NCI-H748 treated with DMSO at 0.1 percent for 48 hours (cell line): ENCODE results near the gene LARP4.
A peak's percentile ranks its signal among the peaks of the same experiment; 100 is the strongest.
"Not testable (repeated sequence)": the region's sequence is repeated elsewhere in the genome, so short reads cannot be mapped to it uniquely, and the experiment has no call there.

Experiments used
- DNase-seq: peaks from one replicate; lab custom pipeline; 2025; lab: John Stamatoyannopoulos, UW

Gene LARP4

DNA sequence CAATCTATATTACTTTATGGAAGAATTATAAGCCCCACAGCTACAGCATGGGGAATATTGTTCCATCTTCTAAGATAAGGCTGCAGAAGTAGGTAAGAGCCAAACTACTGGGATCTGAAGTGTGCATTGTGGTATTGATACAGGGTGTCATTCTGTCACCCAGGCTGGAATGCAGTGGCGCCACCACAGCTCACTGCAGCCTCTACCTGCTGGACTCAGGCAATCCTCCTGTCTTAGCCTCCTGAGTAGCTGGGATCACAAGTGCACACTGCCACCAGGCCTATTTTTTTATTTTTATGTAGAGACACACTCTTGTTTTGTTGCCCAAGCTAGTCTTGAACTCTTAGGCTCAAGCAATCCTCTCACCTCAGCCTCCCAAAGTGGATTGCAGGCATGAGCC, 82.8 kb downstream of the LARP4 start:
- DNase-seq = no peak

DNA sequence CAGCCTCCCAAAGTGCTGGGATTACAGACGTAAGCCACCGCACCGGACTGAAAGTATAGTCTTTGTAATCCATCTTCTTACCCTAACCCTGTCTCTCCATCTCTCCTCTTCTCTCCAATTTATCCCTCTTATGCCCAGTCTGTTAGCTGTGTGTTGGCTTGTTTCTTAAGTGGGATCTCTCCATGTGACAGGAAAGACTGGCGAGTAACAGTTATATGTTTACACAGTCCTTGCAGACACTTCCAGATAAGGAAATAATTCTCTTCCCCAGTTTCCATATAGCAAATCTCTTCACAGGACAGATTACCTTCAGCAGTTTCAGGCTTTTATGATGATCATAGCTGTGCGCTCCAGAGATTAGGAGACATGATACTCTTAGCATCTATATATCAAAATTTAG, 88.1 kb downstream of the LARP4 start:
- DNase-seq = no peak

DNA sequence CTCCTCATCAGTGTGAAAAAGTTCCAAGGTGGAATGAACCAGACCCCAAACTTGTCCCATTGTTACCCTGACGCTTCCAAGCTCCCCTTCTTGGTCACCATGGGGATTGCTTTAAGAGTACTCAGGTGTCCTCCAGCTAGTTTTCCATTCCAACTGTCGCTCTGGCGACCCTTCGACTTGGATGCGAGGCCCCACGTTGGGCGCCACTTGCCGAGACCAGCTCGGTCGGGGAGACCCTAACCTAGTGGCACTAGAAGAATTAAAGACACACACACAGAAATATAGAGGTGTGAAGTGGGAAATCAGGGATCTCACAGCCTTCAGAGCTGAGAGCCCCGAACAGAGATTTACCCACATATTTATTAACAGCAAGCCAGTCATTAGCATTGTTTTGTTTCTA, 97.4 kb downstream of the LARP4 start:
- DNase-seq = not testable (repeated sequence)

DNA sequence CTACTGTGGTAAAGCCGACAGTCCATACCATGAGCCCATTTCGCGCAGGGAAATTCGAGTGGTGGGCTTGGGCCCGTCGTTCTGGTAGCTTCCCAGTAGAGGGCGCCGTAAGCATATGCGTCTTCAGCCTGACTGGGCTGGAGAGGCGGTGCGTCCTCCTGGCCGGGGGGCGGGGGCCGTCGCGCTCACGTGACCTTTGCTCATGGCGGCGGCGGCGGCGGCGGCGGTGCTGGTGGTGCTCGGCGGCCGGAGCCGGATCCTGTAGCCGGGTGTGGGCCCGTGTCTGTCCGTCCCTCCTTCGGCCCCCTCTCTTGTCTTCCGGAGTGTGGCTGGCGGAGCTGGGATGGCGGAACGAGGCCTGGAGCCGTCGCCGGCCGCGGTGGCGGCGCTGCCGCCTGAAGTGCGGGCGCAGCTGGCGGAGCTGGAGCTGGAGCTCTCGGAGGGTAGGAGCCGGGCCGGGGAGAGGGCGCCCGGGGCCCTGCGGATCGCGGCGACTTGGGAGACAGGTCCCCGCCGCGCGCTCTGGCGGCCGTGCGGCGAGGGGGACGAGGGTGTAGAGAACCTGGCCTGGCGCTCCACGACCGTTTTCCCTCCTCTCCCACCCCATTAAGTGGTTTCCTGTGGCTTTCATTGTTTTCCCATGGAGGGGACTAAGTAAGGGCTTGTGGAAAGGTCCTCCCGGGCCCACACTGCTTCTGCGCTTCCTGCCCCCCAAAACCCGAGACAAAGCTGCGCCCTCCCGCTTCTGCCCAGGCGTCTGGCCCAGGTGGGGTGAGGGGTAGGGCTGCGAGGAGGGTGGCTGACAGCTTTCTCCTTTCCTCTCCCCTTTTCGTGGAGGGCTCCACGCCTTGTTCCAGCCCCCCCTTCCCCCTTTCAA, 104.4 kb downstream of the LARP4 start, which contains the start of gene DIP2B:
TSS of gene DIP2B (plus strand) at position 188 of the 877 bp plus-strand sequence. CDS start at position 344, 156 bp downstream.
- peak; percentile 76 for DNase-seq

DNA sequence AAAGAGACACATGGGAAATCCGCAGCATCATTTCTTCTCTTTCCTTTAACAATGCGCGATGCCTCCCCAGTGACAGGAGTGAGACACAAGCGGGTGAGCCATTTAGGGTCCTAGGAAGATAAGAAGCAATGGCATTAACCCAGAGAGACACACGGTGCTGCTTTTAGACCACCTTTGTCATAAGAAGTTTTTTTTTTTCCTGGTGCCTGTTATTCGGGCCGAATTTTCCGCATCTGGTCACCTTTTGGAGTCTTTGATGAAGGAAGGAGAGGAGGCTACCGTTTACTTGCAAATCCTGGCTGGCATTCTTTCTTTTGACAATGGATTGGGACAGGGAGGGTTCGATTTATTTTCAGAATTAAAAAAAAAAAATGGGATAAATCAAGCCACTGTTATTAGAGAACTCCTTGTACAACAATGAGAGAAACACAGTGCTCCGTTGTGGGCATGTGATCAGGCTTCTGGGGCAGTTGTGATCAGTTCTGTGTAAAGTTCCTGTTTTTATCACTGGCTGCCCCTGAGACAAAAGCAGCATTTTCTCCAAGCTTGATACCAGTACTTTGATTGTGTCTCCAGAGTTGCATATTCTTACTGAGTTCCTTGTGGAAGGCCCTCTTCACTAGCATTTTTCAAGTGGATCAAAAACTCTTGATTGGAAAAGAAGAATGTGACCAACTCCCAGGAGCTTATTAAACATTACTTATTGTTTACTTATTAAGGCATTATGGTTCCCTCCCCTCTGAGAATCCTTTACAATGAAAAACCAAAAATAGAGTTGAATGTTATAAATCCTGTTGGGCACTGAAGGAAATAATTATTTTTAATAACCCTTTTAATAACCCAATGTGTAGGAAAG, 105.2 kb downstream of the LARP4 start:
- no peak for DNase-seq

DNA sequence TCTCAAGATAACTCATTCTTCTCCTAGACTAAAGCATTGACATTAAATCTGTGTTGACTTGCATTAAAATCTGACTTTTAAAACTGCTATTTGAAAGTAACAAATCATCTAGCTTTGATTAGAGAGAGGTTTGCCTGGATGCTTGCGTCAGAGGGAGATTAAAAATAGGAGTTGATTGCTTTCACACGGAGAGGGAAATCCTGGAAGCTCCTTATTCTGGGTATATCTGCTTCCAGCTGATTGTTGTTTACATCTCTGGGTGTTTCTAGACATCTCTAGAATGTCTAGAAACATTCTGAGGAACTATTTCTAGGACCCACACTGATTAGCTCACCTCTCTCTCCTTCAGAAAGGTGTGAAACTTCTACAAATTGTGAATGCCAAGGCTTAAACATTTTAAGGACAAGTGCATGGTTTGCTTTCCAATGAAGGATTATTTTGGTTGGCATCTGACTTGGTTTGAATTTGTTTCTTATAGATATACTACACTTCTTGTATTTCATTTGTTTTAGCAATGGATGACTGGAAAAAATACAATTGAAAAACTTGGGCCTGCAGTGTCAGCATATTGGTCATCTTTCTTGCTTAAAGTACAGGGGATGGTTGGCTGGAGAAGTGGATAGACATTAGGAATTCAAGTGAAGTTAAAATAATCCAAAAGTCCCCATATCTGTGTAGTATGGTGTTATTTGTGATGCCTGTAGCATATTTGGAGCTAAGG, 106.2 kb downstream of the LARP4 start:
- DNase-seq = no peak

DNA sequence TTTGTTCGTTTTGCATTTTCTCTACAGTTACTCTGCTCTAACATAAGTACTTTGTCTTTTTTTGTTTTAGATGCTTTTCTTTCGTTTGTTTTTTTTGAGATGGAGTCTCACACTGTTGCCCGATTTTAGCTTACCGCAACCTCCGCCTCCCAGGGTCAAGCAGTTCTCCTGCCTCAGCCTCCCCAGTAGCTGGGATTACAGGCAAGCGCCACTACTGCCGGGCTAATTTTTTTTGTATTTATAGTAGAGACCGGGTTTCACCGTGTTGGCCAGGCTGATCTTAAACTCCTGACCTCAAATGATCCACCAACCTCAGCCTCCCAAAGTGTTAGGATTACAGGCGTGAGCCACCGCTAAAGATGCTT, 106.8 kb downstream of the LARP4 start:
- no peak for DNase-seq

DNA sequence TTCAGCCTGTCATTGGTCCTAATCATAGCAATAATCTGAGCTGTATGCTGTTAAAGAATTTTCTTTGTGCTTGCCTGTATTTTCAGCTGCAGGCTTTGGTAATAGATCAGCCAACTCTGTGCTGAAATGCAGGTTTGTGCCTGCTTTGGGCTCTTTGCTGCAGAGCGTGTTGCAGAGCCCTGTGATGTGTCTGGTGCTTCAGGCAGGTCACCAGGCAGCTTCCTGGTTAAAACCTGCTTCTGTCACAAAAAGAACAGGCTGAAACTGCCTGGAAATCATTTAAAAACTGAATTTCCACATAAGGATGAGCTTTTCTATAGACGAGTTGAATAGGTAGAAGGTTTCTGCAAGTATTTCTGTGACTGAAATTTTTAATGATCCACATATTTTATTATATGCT, 107.2 kb downstream of the LARP4 start:
- no peak for DNase-seq

DNA sequence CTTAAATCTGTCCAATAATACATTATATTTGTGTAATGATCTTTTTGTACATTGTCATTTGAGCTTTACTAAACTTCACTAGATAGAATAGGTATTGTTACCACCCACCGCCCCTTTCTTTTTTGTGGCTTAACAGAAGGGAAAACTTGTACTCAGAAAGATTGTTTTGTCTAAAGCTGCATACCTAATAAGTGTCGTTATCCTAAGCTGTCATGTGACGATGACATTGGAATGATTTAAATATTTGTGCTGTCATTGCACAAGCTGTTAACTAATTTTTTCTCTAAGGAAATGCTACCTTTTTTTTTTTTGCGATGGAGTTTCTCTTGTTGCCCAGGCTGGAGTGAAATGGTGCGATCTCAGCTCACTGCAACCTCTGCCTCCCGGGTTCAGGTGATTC, 107.7 kb downstream of the LARP4 start:
- no peak for DNase-seq

DNA sequence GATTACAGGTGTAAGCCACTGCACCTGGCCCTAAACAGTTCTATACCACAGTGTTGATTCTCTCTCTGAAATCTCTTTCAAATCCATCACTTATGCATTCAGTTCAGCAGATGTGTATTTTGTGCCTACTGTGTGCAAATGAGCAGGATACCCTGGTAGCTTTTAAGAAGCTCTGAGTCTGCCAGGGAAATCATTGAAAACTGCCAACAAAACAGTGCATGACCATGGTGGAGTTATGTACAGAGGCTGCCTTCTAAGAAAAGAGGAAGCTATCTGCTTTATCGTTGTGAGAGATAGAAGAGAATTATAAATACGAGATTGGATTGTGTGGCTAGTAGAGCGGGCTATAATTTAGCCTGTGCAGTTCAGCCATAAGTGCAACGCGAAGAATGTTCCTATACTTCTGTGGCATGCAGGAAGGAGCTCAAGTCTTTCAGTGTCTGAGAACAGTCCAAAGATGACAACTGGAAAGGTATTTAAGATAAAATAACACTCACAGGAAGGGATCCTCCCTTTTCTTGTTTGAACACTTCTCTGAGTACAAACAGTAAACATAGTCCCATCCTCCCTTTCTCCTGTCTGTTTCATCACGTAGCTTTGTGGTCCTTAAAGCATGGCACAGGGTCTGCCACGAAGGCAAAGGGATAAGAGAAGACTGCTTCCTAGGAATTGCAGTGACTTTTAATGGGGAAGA, 108.4 kb downstream of the LARP4 start:
- DNase-seq = no peak

DNA sequence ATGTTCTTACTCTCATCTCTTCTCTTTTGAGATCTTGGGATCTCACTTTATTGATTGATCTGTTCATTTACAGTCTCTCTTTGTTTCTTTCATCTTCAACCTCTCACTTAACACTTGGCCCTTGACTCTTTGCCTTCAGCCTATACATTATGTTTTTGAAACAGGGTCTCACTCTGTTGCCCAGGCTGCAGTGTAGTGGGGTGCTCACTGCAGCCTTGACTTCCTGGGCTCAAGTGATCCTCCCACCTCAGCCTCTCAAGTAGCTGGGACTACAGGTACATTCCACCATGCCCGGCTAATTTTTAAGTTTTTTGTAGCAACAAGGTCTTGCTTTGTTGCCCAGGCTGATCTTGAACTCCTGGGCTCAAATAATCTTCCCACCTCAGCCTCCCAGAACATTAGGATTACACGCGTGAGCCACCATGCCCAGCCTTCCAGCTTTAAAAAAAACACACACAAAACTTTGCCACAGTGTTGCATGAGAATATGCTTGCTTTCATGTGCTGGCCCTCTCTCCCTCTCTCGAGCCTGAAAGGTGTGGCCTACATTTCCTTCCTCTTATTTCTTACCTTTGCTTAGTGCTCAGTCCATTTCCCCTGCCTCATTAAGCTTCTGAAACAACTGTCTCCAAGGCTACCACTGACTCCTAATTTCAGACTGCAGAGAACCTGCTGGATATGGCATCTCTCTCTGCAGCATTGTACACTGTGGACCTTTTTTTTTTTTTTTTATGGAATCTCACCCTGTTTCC, 114.0 kb downstream of the LARP4 start:
- DNase-seq = no peak

DNA sequence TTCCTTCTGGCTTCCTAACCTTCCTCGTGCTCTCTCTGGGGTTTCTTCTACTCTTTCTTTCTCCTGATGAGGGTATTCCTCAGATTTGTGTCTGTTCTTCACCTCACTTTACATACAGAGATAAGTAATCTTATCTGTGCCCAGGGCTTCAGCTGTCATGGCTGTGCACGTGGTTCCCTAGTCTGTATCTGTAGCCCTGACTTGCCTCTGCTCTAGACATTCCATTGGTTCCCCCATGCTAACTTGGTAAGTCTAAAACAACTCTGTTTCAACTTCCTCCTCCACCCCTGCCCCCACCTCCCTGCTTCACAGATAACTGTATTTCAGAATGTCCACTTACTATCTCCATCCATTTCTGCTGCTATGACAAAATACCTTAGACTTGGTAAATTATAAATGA, 114.9 kb downstream of the LARP4 start:
- DNase-seq = no peak

DNA sequence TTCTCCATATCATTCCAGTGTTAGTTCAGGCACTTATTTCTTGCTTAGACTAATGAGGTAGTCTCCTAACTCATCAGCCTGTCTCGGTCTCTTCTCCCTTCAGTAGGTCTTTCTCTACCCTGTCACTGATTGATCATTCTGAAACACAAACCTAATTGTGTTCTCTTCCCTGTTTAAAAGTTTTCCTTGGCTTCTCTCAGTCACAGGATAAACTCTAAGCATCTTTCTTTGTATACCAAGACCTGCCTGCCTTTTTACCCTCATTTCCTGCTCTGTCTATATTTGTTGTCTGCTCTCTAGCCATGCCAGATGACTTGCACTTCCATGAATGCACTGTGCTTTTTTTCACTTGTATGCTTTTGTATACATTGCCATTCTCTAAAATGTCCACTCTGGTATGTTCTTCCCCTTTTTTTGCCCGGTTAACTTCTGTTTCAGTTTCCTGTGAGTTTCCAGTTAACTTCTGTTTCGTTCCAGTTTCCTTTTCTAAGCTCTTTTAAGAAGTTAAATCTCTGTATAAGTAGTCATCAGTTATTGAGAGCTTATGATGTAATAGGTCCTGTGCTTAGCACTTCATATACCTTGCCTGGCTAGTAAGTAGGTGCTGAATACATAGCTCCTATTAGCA, 116.8 kb downstream of the LARP4 start:
- DNase-seq = no peak

DNA sequence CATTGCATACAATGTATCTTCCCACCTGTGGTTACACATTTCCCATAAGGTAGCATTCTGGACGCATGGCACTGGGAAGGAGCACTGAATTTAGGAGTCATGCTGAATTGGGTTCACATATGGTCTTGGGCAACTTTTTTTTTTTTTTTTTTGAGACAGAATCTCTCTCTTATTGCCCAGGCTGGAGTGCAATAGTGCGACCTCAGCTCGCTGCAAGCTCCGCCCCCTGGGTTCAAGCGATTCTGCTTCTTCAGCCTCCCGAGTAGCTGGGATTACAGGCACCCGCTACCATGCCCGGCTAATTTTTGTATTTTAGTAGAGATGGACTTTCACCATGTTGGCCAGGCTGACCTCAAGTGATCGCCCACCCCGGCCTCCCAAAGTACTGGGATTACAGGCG, 117.4 kb downstream of the LARP4 start:
- no peak for DNase-seq

DNA sequence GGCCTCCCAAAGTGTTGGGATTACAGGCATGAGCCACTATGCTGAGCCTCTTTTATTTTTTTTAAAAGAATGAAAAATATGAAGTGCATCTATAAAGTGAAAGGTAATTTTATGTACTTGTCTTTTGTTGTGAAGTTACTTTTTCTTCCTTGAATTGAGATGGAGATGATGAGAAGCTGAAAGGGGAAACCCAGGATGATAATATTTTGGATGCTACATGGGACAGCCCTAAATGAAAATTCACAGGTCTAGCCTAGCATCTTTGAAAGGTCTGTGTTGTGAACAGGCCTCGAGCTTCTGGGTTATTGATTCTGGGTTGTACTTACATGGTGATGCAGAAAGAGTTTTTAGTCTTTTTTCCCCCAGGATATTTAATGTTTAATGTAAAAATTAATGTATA, 118.7 kb downstream of the LARP4 start:
- DNase-seq = no peak

DNA sequence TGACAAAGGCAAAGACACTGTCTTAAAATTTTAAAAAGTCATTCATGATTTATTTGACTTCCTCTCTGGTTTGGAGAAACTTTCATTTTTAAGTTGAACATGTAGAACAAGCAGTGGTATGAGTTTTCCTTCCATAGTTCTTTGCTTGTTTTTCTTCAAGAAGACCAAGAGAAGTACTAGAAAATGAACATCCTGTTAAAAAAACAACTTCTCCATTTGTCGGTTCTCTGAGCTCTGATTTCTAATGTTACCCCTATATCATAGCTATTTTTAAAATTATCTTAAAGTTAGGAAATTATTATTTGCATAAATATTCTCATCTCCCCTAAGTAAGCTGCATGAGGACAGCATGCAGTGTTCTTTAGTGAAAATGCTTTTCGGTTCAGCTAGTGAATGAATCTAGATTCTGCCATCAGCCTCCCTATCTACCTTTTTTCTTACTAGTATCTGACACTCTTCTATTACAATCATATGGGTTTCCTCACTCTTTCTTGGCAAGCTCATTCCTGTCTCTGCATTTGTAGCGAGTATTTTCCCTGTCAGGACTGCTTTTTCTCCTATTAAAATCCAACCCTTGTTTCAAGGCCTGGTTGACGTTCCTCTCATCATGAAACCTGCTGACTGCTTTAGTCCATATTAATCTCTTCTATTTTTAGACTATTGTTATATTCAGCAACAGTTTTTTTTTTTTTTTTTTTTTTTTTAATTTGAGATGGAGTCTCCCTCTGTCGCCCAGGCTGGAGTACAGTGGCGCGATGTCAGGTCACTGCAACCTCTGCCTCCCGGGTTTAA, 119.9 kb downstream of the LARP4 start:
- no peak for DNase-seq

DNA sequence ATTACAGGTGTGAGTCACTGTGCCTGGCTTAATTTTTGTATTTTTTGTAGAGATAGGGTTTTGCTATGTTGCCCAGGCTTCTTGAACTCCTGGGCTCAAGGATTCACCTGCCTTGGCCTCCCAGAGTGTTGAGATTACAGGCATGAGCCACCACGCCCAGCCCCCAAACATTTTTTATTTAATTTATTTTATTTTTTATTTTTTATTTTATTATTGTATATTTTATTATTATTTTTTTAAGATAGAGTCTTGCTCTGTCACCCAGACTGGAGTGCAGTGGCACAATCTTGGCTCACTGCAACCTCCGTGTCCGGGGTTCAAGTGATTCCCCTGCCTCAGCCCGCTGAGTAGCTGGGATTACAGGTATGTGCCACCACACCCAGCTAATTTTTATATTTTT, 121.1 kb downstream of the LARP4 start:
- not testable (repeated sequence) for DNase-seq

DNA sequence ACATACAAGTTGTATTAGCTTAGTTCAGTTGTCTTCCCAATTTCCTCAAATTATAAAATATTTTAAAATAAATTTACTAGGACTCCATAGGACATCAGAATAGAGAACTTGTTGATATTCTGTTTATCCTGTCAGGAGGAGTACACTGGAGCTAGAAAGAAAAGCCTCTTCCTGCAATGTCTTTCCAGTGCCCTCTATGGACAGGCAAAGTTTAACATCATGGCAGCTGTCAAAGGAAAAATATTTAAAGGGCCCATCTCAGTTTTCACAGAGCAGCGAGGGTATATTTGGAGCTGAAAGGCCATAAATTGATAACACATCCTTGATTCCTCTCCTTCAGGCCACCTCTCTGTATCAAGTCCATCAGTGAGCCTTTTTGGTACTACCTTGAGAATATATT, 123.1 kb downstream of the LARP4 start:
- no peak for DNase-seq

DNA sequence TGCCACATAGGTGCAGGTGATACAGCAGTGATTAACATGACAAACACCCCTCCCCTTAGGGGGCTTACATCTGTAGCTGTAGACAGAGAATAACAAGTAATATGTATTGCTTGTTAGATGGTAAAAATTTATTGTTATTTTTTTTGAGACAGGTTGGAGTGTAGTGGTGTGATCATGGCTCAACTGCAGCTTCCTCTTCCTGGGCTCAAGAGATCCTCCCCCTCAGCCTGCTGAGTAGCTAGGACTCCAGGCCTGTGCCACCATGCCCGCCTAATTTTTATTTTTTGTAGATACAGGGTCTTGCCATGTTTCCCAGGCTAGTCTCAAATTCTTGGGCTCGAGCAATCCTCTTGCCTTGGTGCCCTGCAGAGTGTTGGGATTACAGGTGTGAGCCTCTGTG, 123.9 kb downstream of the LARP4 start:
- DNase-seq = no peak

DNA sequence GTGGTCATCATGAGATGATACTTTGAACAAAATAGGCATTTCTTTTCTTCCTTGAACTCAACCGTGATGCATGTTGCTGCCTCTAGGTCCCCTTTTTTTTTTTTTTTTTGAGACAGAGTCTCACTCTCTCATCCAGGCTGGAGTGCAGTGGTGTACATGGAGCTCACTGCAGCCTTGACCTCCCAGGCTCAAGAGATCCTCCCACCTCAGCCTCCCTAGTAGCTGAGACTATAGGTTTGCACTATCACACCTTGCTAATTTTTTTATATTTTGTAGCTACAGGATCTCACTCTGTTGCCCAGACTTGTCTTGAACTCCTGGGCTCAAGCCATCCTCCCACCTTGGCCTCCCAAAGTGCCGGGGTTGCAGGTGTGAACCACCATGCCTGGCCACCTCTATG, 124.7 kb downstream of the LARP4 start:
- DNase-seq = no peak
